PFSK-1 (cell line): ENCODE results near the gene CLMN.

Source experiments
- FOXP2 ChIP-seq: optimal IDR thresholded peaks from 2 replicates; pipeline ENCODE3; 2011; ENCODE audit warnings: borderline replicate concordance, control low read depth, inconsistent platforms; ENCODE audit not compliant: insufficient read depth; ENCODE audit errors: extremely low read length, extremely low read depth
- POLR2AphosphoS5 ChIP-seq: IDR thresholded peaks from 2 replicates; pipeline ENCODE4 v1.6.1; 2012; ENCODE audit warnings: low read depth, mild to moderate bottlenecking, control low read depth, low read length, moderate library complexity
- SIN3A ChIP-seq: IDR thresholded peaks from 2 replicates; pipeline ENCODE4 v1.6.1; 2012; ENCODE audit warnings: mild to moderate bottlenecking, low read length, moderate library complexity, borderline replicate concordance; ENCODE audit not compliant: insufficient read depth
- TAF1 ChIP-seq: IDR thresholded peaks from 2 replicates; pipeline ENCODE4 v1.6.1; 2012; ENCODE audit warnings: low read length, control low read depth, borderline replicate concordance; ENCODE audit not compliant: insufficient read depth
- TF ChIP-seq, protein P1 (sequence below), 2 experiments: IDR thresholded peaks; 2 replicates each; pipeline versions ENCODE4 v1.6.1 to v1.8.0; 2011 to 2012; ENCODE audit warnings: low read depth in 2 of 2, low read length in 2 of 2, control low read depth in 1 of 2, inconsistent platforms in 1 of 2, mild to moderate bottlenecking in 1 of 2, moderate library complexity in 1 of 2; ENCODE audit not compliant: insufficient read depth in 1 of 2

Gene CLMN

GRCh38 chr14:95155045-95155444 is 164.7 kb downstream of the CLMN start:
- TF ChIP-seq POLR2AphosphoS5 (no peak), TAF1 (no peak), FOXP2 (no peak), SIN3A (no peak)
- TF ChIP-seq, protein P1, sequence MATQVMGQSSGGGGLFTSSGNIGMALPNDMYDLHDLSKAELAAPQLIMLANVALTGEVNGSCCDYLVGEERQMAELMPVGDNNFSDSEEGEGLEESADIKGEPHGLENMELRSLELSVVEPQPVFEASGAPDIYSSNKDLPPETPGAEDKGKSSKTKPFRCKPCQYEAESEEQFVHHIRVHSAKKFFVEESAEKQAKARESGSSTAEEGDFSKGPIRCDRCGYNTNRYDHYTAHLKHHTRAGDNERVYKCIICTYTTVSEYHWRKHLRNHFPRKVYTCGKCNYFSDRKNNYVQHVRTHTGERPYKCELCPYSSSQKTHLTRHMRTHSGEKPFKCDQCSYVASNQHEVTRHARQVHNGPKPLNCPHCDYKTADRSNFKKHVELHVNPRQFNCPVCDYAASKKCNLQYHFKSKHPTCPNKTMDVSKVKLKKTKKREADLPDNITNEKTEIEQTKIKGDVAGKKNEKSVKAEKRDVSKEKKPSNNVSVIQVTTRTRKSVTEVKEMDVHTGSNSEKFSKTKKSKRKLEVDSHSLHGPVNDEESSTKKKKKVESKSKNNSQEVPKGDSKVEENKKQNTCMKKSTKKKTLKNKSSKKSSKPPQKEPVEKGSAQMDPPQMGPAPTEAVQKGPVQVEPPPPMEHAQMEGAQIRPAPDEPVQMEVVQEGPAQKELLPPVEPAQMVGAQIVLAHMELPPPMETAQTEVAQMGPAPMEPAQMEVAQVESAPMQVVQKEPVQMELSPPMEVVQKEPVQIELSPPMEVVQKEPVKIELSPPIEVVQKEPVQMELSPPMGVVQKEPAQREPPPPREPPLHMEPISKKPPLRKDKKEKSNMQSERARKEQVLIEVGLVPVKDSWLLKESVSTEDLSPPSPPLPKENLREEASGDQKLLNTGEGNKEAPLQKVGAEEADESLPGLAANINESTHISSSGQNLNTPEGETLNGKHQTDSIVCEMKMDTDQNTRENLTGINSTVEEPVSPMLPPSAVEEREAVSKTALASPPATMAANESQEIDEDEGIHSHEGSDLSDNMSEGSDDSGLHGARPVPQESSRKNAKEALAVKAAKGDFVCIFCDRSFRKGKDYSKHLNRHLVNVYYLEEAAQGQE (IDR thresholded peaks at IDR 0.05; ENCODE audit: insufficient read depth in 1 of 2, low read depth in 2 of 2, low read length in 2 of 2): no peak

- no peak for TF ChIP-seq POLR2AphosphoS5
- no peak for TF ChIP-seq SIN3A
Measured at GRCh38 chr14:95153866-95154265, 165.8 kb downstream of the CLMN start.

GRCh38 chr14:95151561-95151960 is 168.1 kb downstream of the CLMN start:
- no peak for TF ChIP-seq POLR2AphosphoS5
- TF ChIP-seq TAF1: no peak
- TF ChIP-seq FOXP2: no peak
- TF ChIP-seq, protein P1 (IDR thresholded peaks at IDR 0.05; ENCODE audit: insufficient read depth in 1 of 2, low read depth in 2 of 2, low read length in 2 of 2): no peak
- TF ChIP-seq SIN3A: no peak

GRCh38 chr14:95150910-95151309 is 168.8 kb downstream of the CLMN start:
- TF ChIP-seq POLR2AphosphoS5 (no peak), TAF1 (no peak), SIN3A (no peak), FOXP2 (no peak)
- TF ChIP-seq, protein P1 (IDR thresholded peaks at IDR 0.05; ENCODE audit: insufficient read depth in 1 of 2, low read depth in 2 of 2, low read length in 2 of 2): no peak

GRCh38 chr14:95149441-95149840 is 170.3 kb downstream of the CLMN start:
- TF ChIP-seq TAF1 (no peak), SIN3A (no peak), FOXP2 (no peak), POLR2AphosphoS5 (no peak)
- TF ChIP-seq, protein P1 (IDR thresholded peaks at IDR 0.05; ENCODE audit: insufficient read depth in 1 of 2, low read depth in 2 of 2, low read length in 2 of 2): no peak
